Rectal smooth muscle tissue (tissue), 1 donor: Measurements from ENCODE around the gene LDAF1.

Experiments used
- H3K27ac ChIP-seq: one replicate; pipeline ENCODE4 v1.7.0; 2013; ENCODE audit warnings: low read depth, low read length, inconsistent platforms
- H3K27me3 ChIP-seq: one replicate; pipeline ENCODE4 v1.7.0; 2013; ENCODE audit warnings: low read length; ENCODE audit not compliant: control insufficient read depth, insufficient read depth
- H3K36me3 ChIP-seq: one replicate; pipeline ENCODE4 v1.7.0; 2013; ENCODE audit warnings: low read length; ENCODE audit not compliant: control insufficient read depth, insufficient read depth
- H3K4me1 ChIP-seq: one replicate; pipeline ENCODE4 v1.7.0; 2013; ENCODE audit warnings: low read length; ENCODE audit not compliant: control insufficient read depth, insufficient read depth
- H3K4me3 ChIP-seq: one replicate; pipeline ENCODE4 v1.7.0; 2013; ENCODE audit warnings: low read length
- H3K9ac ChIP-seq: one replicate; pipeline ENCODE4 v1.7.0; 2013; ENCODE audit warnings: low read length

LDAF1 gene

DNA sequence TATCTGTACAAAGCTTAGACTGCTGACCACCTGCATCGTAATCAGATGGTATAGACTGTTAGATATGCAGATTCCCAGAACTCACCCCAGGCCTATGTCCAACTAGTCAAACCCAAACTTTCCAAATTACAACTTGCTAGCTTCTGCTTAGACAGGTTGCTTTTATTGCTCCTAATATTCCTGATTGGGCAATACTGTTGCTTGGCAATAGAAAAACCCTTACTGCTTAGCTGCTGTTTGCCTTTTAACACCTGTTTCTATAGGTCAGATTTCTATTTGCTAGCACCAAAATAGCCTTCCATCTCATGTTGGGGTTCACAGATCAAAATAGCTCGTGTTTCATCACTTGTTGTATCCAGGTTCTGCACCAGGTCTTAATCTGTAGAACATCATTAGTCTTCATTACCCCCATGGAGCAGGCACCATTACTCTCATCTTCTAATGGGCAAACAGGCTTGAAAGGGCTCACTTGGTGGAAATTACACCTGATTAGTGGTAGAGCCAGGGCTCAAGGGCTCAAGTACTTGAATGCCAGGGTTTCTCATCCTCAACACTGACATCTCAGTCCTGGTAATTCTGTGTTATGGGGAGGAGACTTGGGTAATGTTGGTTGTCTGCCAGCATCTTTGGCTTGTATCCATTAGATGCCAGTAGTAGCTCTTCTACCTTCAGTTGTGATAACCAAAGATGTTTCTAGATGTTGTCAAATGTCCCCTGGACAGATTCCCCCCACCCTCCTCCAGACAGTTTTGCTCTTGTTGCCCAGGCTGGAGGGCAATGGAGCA, 50.2 kb downstream of the LDAF1 start:
- no peaks in the 10 kb centered on the region for H3K27me3 ChIP-seq
- H3K4me3 ChIP-seq, result no peak overlapping the region
- H3K36me3 ChIP-seq, result no peaks in the 10 kb centered on the region
- no peaks in the 10 kb centered on the region for H3K4me1 ChIP-seq
- H3K9ac ChIP-seq, result no peak overlapping the region
- H3K27ac ChIP-seq, result no peak overlapping the region

DNA sequence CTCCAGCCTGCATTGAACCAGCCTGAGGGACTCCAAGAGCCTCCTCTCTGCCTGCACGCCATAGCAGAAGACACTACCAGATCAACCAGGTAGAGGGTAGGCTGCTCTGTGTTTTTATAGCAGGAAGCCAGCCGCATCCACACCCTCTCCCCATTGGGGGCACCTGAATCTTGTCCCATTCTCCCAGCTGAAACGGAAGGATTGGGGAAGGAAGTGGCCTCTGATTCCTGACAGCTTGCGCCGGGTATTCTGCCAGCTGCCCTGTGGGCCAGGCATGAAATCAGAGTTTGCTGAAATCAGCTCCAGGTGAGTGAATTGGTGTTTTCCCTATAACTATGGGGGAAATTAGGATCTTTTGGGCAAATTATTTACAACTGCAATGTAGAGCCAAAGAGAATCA, 53.0 kb downstream of the LDAF1 start, which contains the start of gene ZP2:
ZP2 (minus strand) TSS at position 89 of the 400 bp plus-strand sequence; CDS start at position 62, 27 bp downstream.
- H3K4me1 ChIP-seq, result no peaks in the 10 kb centered on the region
- no peak within 1 kb of the TSS for H3K27ac ChIP-seq
- no peak within 1 kb of the TSS for H3K4me3 ChIP-seq
- H3K9ac ChIP-seq, result no peak within 1 kb of the TSS
- H3K27me3 ChIP-seq, result no peaks in the 10 kb centered on the region
- H3K36me3 ChIP-seq, result no peaks in the 10 kb centered on the region

DNA sequence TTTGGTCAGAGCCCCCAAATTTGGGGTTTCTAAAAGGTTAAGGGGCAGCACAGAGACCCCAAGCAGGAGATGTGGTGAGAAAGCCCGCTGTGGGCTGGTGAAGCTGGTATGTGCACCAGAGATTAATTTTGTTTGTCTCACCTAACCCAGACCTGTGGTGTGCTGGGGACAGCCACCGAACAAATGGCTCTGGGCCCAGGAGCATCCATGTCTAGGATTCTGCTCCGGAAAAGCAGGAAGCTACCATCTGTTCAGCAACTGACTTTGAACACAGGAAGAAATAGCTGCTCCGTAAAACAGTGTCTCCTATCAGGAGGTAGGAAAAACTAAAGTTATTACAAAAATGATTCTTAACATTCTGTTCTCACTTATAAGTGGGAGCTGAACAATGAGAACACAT, 55.6 kb downstream of the LDAF1 start:
- H3K4me1 ChIP-seq, result no peaks in the 10 kb centered on the region
- H3K9ac ChIP-seq, result no peak overlapping the region

DNA sequence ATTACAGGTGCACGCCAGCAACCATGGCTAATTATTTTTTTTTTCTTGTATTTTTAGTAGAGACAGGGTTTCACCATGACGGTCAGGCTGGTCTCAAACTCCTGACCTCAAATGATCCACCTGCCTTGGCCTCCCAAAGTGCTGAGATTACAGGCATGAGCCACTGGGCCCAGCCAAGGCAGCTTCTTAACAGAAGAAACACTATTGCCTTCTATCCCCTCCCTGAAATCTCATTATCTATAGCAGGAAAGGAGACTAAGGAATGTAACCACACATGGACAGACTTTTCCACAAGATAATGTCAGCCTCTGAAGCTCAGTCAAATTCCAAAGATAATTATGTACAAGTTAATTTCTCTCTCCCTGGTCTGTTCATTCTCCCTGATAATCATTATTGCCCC, 58.6 kb downstream of the LDAF1 start:
- H3K36me3 ChIP-seq, result no peaks in the 10 kb centered on the region
- H3K4me1 ChIP-seq, result no peaks in the 10 kb centered on the region
- H3K27me3 ChIP-seq, result no peaks in the 10 kb centered on the region
- no peak overlapping the region for H3K4me3 ChIP-seq
- no peak overlapping the region for H3K27ac ChIP-seq
- no peak overlapping the region for H3K9ac ChIP-seq

More for the DNA sequence above, 55.6 kb downstream of the LDAF1 start:
- Histone ChIP-seq H3K4me3 (no peak overlapping the region), H3K27ac (no peak overlapping the region), H3K36me3 (no peaks in the 10 kb centered on the region), H3K27me3 (no peaks in the 10 kb centered on the region)

DNA sequence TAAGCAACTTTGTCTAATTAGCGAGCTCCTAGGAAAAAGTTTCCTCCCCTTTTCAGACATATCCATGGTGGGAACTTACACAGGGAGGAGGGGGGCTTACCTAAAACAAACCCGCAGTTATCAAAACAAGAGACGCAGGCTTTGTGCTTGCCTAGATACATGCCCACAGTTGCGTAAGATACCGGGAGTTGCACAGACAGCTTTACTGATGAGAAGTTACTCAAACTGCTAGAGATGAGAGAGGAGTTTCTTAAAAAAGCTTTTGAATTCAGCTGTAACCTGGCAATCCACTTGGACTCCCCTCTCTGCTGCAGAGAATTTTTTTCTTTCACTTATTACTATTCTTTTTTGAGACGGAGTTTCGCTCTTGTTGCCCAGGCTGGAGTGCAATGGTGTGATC, 59.7 kb downstream of the LDAF1 start:
- no peak overlapping the region for H3K27ac ChIP-seq
- H3K4me3 ChIP-seq, result no peak overlapping the region

DNA sequence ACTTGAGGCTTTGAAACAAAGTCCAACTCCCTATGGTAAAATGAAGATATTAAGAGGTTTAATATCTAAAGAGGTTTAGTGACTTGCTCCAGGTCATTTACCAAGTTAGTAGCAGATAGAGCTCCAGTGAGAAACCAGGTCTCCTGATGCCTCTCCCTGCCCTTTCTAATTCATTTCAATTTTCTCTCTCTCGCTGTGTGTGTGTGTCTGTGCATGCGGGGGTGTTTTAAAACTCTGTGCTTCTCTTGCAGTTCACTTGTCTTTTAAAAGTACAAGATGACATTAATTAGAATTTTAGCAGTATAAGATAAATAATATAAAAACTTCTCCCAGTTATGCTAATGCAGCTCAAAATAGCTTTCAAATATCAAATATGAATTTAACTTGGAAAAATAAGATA, 61.1 kb downstream of the LDAF1 start:
- Histone ChIP-seq H3K27ac (no peak overlapping the region), H3K4me1 (no peaks in the 10 kb centered on the region), H3K4me3 (no peak overlapping the region), H3K36me3 (no peaks in the 10 kb centered on the region), H3K9ac (no peak overlapping the region), H3K27me3 (no peaks in the 10 kb centered on the region)

More for the DNA sequence above, 59.7 kb downstream of the LDAF1 start:
- H3K4me1 ChIP-seq, result no peaks in the 10 kb centered on the region
- no peaks in the 10 kb centered on the region for H3K27me3 ChIP-seq
- no peaks in the 10 kb centered on the region for H3K36me3 ChIP-seq
- no peak overlapping the region for H3K9ac ChIP-seq

DNA sequence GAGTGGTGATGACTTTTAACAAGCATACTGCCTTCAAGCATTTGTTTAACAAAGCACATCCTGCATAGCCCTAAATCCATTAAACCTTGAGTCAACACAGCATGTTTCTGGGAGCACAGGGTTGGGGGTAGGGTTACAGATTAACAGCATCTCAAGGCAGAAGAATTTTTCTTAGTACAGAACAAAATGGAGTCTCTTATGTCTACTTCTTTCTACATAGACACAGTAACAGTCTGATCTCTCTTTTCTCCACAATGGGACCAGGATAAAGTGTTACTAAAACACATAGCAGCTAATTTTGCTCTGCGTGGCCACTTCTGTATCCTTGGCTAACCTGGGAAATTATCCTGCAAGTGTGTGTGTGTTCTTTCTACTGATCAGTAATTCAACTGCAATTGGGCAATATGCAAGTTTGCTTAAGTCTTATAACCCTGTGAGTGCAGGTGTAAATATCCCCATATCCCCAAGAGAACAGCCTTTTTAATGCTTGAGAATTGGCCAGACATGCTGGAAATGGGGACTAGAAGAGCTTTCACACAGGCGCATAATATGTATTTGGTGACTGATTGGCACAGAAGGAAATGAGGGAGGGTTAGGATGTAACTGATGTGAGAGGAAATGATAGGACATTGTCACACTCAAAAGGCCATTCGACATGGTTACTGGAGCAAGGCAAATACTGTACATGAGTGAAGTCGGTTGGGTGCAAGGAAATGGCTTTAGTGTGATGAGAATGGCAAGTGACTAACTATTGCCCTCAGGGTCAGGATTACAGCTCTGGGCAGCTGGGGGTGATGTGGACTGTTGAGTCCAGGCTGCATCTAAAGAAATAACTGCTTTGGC, 64.2 kb downstream of the LDAF1 start:
- Histone ChIP-seq H3K36me3 (no peaks in the 10 kb centered on the region), H3K27ac (no peak overlapping the region), H3K4me1 (no peaks in the 10 kb centered on the region), H3K4me3 (no peak overlapping the region), H3K9ac (no peak overlapping the region), H3K27me3 (no peaks in the 10 kb centered on the region)

DNA sequence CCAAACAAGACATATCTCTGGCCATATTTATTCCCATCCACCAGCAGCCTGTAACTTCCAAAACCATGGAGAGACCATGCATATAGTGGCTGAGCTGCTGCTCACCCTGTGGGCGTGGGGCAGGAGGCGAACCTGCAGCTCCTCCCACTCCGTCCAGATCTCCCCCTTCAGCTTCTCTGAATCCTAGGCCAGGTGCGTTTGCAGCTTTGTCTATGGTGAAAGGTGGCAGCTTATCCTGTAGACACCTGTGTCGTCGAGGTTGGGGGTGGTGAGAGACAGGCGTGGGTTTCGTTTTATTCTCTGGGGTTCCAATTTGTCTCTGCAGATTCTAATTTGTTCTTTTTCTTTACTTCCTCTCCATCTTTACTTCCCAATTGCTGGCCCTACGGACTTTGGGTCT, 65.3 kb downstream of the LDAF1 start:
- Histone ChIP-seq H3K27ac (no peak overlapping the region), H3K4me3 (no peak overlapping the region), H3K9ac (no peak overlapping the region)

DNA sequence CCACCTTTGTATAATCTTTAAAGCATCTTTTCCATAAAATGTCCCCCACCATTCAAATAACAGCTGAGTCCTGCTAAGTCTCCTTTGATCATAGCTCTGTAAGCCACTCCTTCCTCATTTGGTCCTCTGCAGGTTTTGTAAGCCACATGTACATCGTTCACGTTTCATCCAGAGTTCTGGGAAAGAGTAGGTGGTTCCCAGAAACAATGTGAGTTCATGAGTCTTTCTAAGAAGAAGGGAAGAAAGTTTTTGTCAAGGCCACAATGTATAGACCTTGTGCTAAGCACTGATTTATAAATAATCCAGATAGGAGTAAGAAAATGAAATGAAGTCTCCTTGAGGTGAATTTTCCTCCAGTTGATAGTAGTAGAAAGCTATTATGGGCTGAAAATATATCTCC, 66.3 kb downstream of the LDAF1 start:
- Histone ChIP-seq H3K4me1 (no peaks in the 10 kb centered on the region), H3K9ac (no peak overlapping the region), H3K27me3 (no peaks in the 10 kb centered on the region), H3K36me3 (no peaks in the 10 kb centered on the region), H3K27ac (no peak overlapping the region), H3K4me3 (no peak overlapping the region)

More for the DNA sequence above, 65.3 kb downstream of the LDAF1 start:
- Histone ChIP-seq H3K4me1 (no peaks in the 10 kb centered on the region), H3K27me3 (no peaks in the 10 kb centered on the region), H3K36me3 (no peaks in the 10 kb centered on the region)

DNA sequence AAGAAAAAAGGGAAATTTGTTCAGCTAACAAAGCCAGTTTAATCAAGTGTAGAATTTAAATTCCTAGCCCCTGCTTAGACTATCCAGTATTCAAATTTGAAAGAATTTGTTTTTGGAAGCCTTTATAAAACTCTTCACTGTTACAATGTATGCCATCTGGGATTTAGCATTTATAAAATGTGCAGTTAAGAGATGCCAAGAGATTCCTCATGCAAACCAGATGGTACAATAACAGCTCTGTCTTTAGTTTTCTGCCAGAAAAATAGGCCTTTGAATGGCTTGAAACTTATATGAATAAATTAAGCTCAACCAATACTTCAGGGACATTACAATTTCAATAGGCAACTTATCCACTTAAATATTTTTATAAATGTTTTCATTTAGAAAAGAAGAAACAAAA, 68.3 kb downstream of the LDAF1 start:
- Histone ChIP-seq H3K27ac (no peak overlapping the region), H3K4me3 (no peak overlapping the region), H3K27me3 (no peaks in the 10 kb centered on the region), H3K4me1 (no peaks in the 10 kb centered on the region), H3K36me3 (no peaks in the 10 kb centered on the region), H3K9ac (no peak overlapping the region)

DNA sequence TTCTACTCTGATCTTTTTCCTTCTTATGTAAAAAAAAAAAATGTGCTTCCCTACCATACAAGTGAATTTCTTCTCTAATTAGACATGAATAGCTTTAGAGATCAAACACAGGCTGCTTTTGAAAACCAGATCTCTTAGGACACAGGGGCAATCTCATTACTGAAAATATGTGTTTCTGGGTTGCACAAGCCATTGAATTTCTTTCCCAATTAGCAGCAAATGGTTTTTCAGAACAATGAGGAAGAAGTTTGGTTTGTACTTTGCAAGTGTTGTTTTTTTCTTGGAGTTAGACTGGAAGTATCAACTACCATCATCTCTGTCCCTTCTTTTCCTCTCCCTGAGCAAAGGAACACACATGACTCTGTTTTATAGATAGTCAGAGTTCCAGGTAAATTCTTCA, 69.4 kb downstream of the LDAF1 start:
- Histone ChIP-seq H3K27ac (no peak overlapping the region), H3K4me1 (no peaks in the 10 kb centered on the region), H3K27me3 (no peaks in the 10 kb centered on the region), H3K9ac (no peak overlapping the region), H3K36me3 (no peaks in the 10 kb centered on the region), H3K4me3 (no peak overlapping the region)

DNA sequence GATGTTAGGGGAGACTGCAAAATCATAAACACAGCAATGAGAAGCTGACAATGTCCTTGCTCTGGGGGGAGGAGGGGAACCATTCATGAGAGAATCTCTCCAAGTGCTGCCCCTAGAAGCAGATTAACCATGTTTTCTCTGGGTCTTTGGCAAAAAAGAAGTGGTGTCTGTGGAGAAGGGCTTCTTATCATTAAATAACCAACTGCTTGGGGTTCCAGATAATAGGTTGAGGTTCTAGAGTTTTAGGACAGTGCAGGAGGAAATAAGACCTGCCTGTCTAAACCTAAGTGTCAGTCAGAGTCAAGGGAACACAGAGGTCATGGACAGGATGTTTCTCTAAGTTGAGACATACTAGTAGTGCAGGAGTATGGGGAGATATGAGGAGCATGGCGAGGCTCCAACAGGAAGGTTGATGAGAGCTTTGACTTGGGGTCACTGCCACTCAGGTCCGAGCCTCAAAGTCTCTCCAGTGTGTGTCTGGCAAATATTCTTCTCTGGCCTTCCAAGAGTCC, 69.9 kb downstream of the LDAF1 start:
- Histone ChIP-seq H3K36me3 (no peaks in the 10 kb centered on the region), H3K9ac (no peak overlapping the region), H3K27ac (no peak overlapping the region), H3K4me1 (no peaks in the 10 kb centered on the region), H3K4me3 (no peak overlapping the region), H3K27me3 (no peaks in the 10 kb centered on the region)
